Measurements from ENCODE around the gene STAT5B. TPM values are rescaled to one million over a fixed set of nuclear protein-coding genes. Genes with fewer than 3 reads are reported as not detected.
A peak's percentile ranks its signal among the peaks of the same experiment; 100 is the strongest.
"Not testable (repeated sequence)": the region's sequence is repeated elsewhere in the genome, so short reads cannot be mapped to it uniquely, and the experiment has no call there.

Gene STAT5B
- polyA plus RNA-seq (ENCODE audit: insufficient read length): 54.4 TPM
- long read RNA-seq, donor 1, full-length matches to known transcripts: 6 of 40 reads
- long read RNA-seq, donor 1, partial matches to known transcripts: 34 of 40 reads
- long read RNA-seq, donor 1, other reads (novel, unspliced or antisense): 0 of 40 reads
- long read RNA-seq, donor 2, full-length matches to known transcripts: 9 of 9 reads
- long read RNA-seq, donor 2, partial matches to known transcripts: 0 of 9 reads
- long read RNA-seq, donor 2, other reads (novel, unspliced or antisense): 0 of 9 reads
- long read RNA-seq, donor 3, partial matches to known transcripts: 0 of 1 reads
- long read RNA-seq, donor 3, other reads (novel, unspliced or antisense): 0 of 1 reads
- long read RNA-seq, donor 4: 0 reads
- long read RNA-seq, donor 5, full-length matches to known transcripts: 8 of 19 reads
- long read RNA-seq, donor 5, partial matches to known transcripts: 11 of 19 reads
- long read RNA-seq, donor 5, other reads (novel, unspliced or antisense): 0 of 19 reads
- long read RNA-seq, donor 6, full-length matches to known transcripts: 14 of 14 reads
- long read RNA-seq, donor 6, partial matches to known transcripts: 0 of 14 reads
- long read RNA-seq, donor 6, other reads (novel, unspliced or antisense): 0 of 14 reads
- long read RNA-seq, donor 7, full-length matches to known transcripts: 7 of 7 reads
- long read RNA-seq, donor 7, partial matches to known transcripts: 0 of 7 reads
- long read RNA-seq, donor 7, other reads (novel, unspliced or antisense): 0 of 7 reads
- long read RNA-seq, donor 8, full-length matches to known transcripts: 3 of 3 reads
- long read RNA-seq, donor 8, partial matches to known transcripts: 0 of 3 reads
- long read RNA-seq, donor 8, other reads (novel, unspliced or antisense): 0 of 3 reads

DNA sequence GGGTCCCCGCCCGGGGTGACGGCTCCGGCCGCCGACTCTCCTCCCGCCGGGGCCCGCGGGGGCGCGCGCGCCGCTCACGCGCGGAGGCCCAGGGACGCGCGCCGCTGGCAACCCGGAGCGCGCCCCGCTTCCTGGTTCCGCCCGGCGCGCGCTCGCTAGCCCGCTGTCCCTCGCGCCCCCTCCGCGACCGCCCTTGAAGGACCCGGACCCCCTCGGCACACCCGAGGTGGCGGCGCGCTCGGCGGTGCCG is at the start of gene STAT5B:
STAT5B (minus strand) TSS at position 33 of the 250 bp plus-strand sequence. CDS start 44,264 bp downstream, outside the sequence.
- peak; percentile 69 for DNase-seq

DNA sequence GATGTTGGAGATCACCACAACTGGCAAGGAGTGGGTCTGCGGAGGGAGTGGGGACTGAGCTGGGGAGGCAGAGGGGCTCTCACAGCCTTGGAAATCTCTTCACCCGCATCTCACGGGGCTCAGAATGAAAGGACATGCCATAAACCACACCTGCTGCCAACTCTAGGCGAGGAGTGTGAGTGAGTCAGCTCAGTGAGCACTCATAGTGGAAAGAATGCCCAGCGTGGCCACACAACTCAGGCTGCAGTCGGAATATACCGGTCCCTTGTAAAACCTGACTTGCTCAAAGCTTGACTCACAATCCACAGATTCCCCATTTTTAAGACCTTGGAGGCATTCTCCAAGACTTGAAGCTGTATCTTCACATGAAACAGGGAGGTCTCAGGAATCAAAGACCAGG is 48.8 kb upstream of the STAT5B start:
- DNase-seq: no peak

GRCh38 chr17:42323268-42323773 is 47.1 kb upstream of the STAT5B start:
- DNase-seq: no peak

DNA sequence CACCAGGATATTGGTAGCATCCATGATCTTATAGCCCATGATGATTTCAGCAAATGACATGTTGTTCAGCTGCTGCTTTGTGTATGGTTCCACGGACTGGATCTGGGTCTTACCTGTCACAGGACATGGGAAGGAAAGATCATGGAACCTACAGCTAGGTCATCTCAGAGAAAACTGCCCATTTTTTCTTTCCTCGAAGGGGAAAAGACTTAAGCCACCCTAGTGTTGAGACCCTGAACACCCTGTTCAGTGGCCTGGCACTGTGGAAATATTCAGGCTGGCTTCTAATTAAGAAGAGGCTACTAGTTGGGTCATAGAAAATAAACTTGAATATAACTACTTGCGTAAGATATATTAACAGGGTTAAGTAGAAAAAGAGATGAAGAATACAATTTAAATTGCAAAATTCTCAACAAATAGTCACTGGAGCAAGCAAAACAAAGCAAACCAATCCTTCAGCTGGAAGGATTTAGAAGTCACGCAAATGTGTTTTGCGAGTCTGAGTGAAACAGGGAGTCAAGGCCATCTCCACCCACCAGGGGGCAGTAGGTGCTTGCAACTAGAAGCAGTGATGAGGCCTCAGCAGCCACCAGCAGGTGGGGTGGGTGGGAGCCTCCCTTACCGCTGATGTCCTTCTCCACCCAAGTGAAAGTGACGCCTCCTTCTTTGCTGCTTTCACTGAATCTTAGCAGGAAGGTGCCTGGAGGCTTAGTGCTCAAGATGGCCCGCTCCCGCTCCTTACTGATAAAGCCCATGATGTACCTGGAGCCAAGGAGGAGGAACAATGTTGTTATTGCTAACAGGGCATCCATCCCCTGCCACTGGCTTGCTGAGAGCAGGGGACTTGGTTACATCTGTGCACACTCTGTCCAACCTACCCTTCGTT is 46.4 kb upstream of the STAT5B start:
- DNase-seq: peak; percentile 90

DNA sequence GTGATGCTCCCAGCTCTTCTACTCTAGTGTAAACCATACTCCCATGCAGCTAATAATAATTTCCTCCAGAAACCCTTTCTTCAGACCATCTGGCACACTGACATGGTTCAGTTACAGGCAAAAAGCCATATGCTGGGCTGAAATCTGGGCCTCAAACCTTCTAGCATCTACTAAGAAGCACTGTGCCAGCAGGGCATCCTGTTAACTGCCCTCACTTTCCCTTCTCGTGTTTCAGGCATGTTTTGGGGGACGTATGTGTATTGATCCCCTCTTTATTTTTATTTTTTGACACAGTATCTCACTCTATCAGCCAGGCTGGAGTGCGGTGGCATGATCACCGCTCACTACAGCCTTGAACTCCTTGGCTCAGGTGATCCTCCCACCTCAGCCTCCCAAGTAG is 45.4 kb upstream of the STAT5B start:
- no peak for DNase-seq

DNA sequence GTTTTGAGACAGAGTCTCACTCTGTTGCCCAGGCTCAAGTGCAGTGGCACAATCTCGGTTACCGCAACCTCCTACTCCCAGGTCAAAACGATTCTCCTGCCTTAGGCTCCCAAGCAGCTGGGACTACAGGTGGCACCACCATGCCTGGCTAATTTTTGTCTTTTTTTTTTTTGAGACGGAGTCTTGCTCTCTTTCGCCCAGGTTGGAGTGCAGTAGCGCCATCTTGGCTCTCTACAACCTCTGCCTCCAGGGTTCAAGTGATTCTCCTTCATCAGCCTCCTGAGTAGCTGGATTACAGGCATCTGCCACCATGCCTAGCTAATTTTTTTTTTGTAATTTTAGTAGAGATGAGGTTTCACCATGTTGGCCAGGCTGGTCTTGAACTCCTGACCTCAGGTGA is 41.8 kb upstream of the STAT5B start:
- DNase-seq: not testable (repeated sequence)

DNA sequence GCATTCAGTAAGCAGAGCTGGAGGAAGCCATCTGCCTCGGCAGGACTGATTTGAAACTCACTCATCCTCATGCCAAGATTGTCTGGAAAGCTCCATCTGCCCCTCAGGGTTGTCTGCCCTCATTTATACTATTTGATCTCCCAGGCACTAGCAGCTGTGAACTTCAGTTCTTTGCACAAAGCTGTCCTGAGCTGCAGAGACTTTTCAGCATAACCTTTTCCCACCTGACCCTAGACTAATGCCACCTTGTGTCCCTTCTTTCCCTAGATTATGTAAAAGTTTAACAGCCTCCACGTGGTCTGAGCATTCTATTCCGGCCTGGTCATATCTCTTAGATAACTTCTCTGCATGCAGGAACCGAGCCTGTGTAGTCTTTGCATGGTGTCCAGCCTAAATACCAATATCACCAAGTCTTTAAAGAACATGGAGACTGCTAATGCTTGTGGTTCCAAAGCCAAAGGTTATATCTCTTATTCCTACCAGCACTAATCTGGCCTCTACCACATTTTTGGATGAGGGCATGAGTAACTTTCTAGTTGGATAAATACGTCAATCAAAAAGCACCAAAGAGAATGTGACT is 41.2 kb upstream of the STAT5B start:
- DNase-seq: no peak

- no peak for DNase-seq
These were observed 40.6 kb upstream of the STAT5B start for GRCh38 chr17:42316755-42317154.

- DNase-seq: no peak
These were observed 39.4 kb upstream of the STAT5B start for GRCh38 chr17:42315402-42316156.

DNA sequence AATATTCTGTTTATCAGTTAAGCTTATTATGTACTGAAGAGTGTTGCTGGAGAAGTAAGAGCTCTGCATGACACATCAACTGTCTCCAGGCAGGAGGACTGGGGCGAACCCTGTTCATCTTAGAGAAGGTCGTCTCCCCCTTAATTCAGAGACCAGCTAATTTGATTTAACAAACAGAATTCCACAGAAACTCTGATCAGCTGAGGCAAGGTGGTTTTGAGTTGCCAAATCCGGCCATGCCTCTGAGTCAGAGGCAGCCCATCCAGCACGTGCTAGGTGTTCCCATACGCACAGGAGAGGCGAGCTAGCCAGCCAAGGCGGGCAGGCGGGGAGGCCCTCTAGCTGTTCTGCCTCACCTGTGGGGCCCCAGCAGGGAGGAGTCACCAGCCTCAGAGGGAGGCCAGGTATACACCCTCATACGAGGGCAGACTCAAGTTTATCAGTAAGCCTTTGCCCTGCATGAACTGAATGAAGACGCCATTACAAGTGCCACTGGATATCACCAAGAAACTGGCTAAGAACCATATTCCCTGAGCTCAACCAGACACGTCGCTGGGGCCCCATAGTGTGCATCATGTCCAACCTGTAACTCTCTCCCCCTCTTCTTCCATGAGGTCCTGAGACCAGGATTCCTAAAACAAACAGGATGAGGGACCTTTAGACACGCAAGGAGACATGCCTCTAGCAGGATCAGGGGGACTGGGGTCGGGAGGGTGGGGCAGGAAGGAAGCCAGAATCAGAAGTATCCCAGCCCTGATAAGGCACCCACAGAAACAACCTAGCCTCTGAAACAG is 37.8 kb upstream of the STAT5B start:
- DNase-seq: no peak

DNA sequence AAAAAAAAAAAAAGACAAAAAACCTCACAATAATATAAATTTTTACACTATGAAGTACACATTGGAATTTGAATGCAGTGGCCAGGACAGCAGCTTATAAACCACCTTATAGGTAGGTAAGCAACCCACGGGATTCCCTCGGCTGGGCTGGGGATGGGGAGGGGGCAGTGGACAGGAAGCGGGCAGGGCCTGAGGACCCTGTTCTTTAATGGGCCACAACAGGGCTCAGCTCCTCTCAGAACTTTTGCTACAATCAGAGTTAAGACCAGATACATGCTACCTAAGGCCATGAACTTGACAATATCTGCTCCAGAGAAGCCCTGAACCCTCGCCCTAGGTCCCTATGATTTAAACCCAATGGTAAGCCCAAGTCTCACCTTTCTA is 37.2 kb upstream of the STAT5B start:
- DNase-seq: no peak

DNA sequence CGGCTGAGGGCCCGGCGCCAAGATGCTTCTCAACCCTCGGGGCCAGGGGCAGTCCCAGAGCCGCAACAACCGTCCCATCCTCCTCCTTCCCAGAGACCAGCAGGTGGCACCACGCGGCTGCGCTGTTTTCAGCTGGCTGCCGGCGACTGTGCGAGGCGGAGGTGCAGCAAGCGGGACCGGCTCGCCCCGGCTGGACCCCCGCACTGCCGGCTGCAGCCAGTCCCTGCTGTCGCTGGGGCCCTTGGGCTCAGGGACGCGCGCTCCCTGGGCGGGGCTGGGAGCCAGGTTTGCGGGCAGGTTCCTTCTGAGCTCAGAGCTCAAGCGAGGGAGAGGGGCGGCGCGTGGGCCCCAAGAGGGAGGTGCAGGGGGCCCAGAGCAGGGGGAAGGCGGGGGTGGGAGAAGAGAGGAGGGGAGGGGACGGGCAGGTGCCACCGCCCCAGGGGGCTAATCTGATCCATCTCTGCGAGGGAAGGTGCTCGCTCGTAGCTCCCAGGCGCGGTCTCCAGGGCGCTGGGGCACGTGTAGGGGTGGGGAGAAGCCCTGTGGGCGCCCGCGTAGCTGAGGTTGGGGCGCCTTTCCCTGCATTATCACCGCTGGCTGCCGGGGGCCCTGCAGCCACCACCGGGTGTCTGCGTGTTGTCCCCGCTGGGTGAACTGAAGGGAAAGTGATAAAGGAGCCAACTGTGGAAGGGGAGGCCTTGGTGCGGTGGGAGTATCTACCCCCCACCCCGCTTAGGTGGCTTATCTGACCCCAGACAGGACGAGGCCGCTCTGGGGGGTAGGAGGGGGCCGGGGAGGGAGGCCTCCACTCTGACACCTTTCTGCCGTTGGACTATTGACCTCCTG is 36.3 kb upstream of the STAT5B start:
- peak; percentile 88 for DNase-seq

DNA sequence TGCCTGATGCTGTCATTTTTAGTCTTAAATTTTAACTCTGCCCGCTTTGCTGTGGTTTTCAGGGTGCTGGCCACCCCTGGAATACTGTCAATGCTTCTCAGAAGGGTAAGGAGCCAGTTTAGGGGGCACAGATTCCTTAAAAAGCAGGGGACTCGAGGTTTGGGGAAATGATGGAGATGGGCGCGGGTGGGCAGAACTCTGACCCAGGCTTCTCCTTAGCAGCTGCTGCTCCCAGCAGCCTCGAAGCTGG is 35.8 kb upstream of the STAT5B start:
- no peak for DNase-seq

GRCh38 chr17:42311240-42312034 is 35.2 kb upstream of the STAT5B start:
- DNase-seq: peak; percentile 88

DNA sequence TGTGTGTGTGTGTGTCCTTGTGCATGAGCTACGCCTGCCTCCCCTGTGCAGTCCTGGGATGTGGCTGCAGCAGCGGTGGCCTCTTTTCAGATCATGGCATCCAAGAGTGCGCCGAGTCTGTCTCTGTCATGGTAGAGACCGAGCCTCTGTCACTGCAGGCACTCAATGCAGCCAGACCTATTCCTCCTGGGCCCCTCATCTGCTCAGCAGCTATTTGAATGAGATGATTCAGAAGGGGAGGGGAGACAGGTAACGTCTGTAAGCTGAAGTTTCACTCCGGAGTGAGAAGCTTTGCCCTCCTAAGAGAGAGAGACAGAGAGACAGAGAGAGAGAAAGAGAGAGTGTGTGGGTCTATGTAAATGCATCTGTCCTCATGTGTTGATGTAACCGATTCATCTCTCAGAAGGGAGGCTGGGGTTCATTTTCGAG is 34.6 kb upstream of the STAT5B start:
- DNase-seq: no peak

- DNase-seq: no peak
These were observed 34.0 kb upstream of the STAT5B start for GRCh38 chr17:42309986-42310786.

- no peak for DNase-seq
These were observed 33.0 kb upstream of the STAT5B start for GRCh38 chr17:42309142-42309541.

- DNase-seq: no peak
These were observed 32.3 kb upstream of the STAT5B start for GRCh38 chr17:42308446-42308845.
